ENCODE measurements around the gene PEMT.

- TF ChIP-seq POLR2AphosphoS5 (IDR thresholded peaks at IDR 0.05; ENCODE audit: borderline replicate concordance, low read depth, low read length) (no peak), EZH2 (IDR thresholded peaks at IDR 0.05) (no peak)
Measured at GRCh38 chr17:17491031-17491471, 100.5 kb downstream of the PEMT start.

Data from SK-N-MC (cell line).